H9 (cell line): Measurements from ENCODE around the gene IL12B. TPM values are rescaled to one million over a fixed set of nuclear protein-coding genes. Genes with fewer than 3 reads are reported as not detected.

ENCODE experiments used
- DNase-seq: peaks from one replicate; pipeline ENCODE4 v3.0.0-alpha.2; 2017
- H2AFZ ChIP-seq: one replicate; pipeline ENCODE4 v1.6.1; 2013; ENCODE audit warnings: mild to moderate bottlenecking, low read length, control low read depth, moderate library complexity
- H2AK5ac ChIP-seq: 2 replicates; pipeline ENCODE4 v1.6.1; 2013; ENCODE audit warnings: low read length, control low read depth, mixed read lengths; ENCODE audit not compliant: insufficient read length
- H2BK120ac ChIP-seq: one replicate; pipeline ENCODE4 v1.6.1; 2013; ENCODE audit warnings: low read depth, mild to moderate bottlenecking, low read length, control low read depth, inconsistent platforms; ENCODE audit not compliant: poor library complexity, severe bottlenecking
- H2BK12ac ChIP-seq: 2 replicates; pipeline ENCODE4 v1.6.1; 2013; ENCODE audit warnings: low read length, control low read depth, mixed read lengths, low read depth; ENCODE audit not compliant: insufficient read length
- H2BK15ac ChIP-seq: 2 replicates; pipeline ENCODE4 v1.6.1; 2013; ENCODE audit warnings: low read depth, low read length, control low read depth
- H2BK20ac ChIP-seq: one replicate; pipeline ENCODE4 v1.6.1; 2013; ENCODE audit warnings: low read depth, mild to moderate bottlenecking, low read length, control low read depth, inconsistent platforms; ENCODE audit not compliant: poor library complexity, severe bottlenecking
- H2BK5ac ChIP-seq: 2 replicates; pipeline ENCODE4 v1.6.1; 2013; ENCODE audit warnings: low read length, control low read depth, mixed read lengths; ENCODE audit not compliant: insufficient read length
- H3K14ac ChIP-seq: 2 replicates; pipeline ENCODE4 v1.6.1; 2013; ENCODE audit warnings: low read length, control low read depth; ENCODE audit not compliant: insufficient read depth
- H3K18ac ChIP-seq: 2 replicates; pipeline ENCODE4 v1.6.1; 2013; ENCODE audit warnings: low read depth, mild to moderate bottlenecking, mixed read lengths, low read length, control low read depth; ENCODE audit not compliant: insufficient read length
- H3K23ac ChIP-seq: 2 replicates; pipeline ENCODE4 v1.6.1; 2013; ENCODE audit warnings: low read length, control low read depth, mixed read lengths, low read depth; ENCODE audit not compliant: insufficient read length
- H3K23me2 ChIP-seq: 2 replicates; pipeline ENCODE4 v1.6.1; 2013; ENCODE audit warnings: low read depth, mild to moderate bottlenecking, mixed read lengths, low read length, control low read depth; ENCODE audit not compliant: insufficient read length, poor library complexity, severe bottlenecking
- H3K27ac ChIP-seq: 2 replicates; pipeline ENCODE4 v1.5.1; 2013; ENCODE audit warnings: low read length, control low read depth, mixed read lengths, low read depth; ENCODE audit not compliant: insufficient read length
- H3K27me3 ChIP-seq: 2 replicates; pipeline ENCODE4 v1.6.1; 2013; ENCODE audit warnings: low read length, control low read depth, inconsistent platforms; ENCODE audit not compliant: insufficient read depth
- H3K4ac ChIP-seq: 2 replicates; pipeline ENCODE4 v1.6.1; 2013; ENCODE audit warnings: low read depth, mild to moderate bottlenecking, control low read depth, inconsistent platforms, low read length, moderate library complexity
- H3K4me1 ChIP-seq: 2 replicates; pipeline ENCODE4 v1.6.1; 2013; ENCODE audit warnings: low read length, control low read depth, inconsistent platforms; ENCODE audit not compliant: insufficient read depth
- H3K4me2 ChIP-seq: 2 replicates; pipeline ENCODE4 v1.6.1; 2013; ENCODE audit warnings: low read length, control low read depth, mixed read lengths; ENCODE audit not compliant: insufficient read length, insufficient read depth
- H3K56ac ChIP-seq: 2 replicates; pipeline ENCODE4 v1.6.1; 2013; ENCODE audit warnings: low read depth, mild to moderate bottlenecking, mixed read lengths, low read length, control low read depth; ENCODE audit not compliant: insufficient read length
- H3K79me1 ChIP-seq: 2 replicates; pipeline ENCODE4 v1.6.1; 2013; ENCODE audit warnings: low read depth, mild to moderate bottlenecking, moderate library complexity, low read length, control low read depth, inconsistent platforms; ENCODE audit not compliant: insufficient read depth, poor library complexity, severe bottlenecking
- H3K79me2 ChIP-seq: 2 replicates; pipeline ENCODE4 v1.6.1; 2013; ENCODE audit warnings: low read length, control low read depth, inconsistent platforms; ENCODE audit not compliant: insufficient read depth
- H3K9ac ChIP-seq: 2 replicates; pipeline ENCODE4 v1.6.1; 2013; ENCODE audit warnings: low read length, control low read depth, mixed read lengths; ENCODE audit not compliant: insufficient read length; ENCODE audit errors: extremely low read depth
- H3K9me3 ChIP-seq: one replicate; pipeline ENCODE4 v1.6.1; 2013; ENCODE audit warnings: low read depth, low read length, inconsistent platforms; ENCODE audit not compliant: control insufficient read depth
- H3T11ph ChIP-seq: one replicate; pipeline ENCODE4 v1.6.1; 2013; ENCODE audit warnings: mild to moderate bottlenecking, low read length, control low read depth, inconsistent platforms
- H4K20me1 ChIP-seq: one replicate; pipeline ENCODE4 v1.6.1; 2013; ENCODE audit not compliant: control insufficient read depth, insufficient read length, insufficient read depth
- H4K5ac ChIP-seq: 2 replicates; pipeline ENCODE4 v1.6.1; 2013; ENCODE audit warnings: low read depth, mild to moderate bottlenecking, mixed read lengths, low read length, control low read depth; ENCODE audit not compliant: insufficient read length
- H4K8ac ChIP-seq: replicated peaks from 2 replicates; pipeline ENCODE4 v1.6.1; 2013; ENCODE audit warnings: low read length, control low read depth, mixed read lengths, low read depth; ENCODE audit not compliant: insufficient read length
- H4K91ac ChIP-seq: 2 replicates; pipeline ENCODE4 v1.6.1; 2013; ENCODE audit warnings: low read depth, mild to moderate bottlenecking, moderate library complexity, mixed read lengths, low read length, control low read depth; ENCODE audit not compliant: insufficient read length
- H3K27ac Mint-ChIP-seq, 3 experiments: 2 replicates in 2 of 3; 3 replicates in 1 of 3; pipeline ENCODE4 v1.8.0; 2020 to 2021; ENCODE audit warnings: mixed read lengths in 3 of 3, mild to moderate bottlenecking in 1 of 3, moderate library complexity in 1 of 3
- H3K27me3 Mint-ChIP-seq: 2 replicates; pipeline ENCODE4 v1.8.0; 2021; ENCODE audit warnings: low read depth, mild to moderate bottlenecking, moderate library complexity, mixed read lengths
- H3K36me3 Mint-ChIP-seq, 3 experiments: 2 replicates in 2 of 3; 3 replicates in 1 of 3; pipeline ENCODE4 v1.8.0; 2020 to 2021; ENCODE audit warnings: low read depth in 3 of 3, mixed read lengths in 3 of 3; ENCODE audit not compliant: insufficient read depth in 1 of 3
- H3K4me1 Mint-ChIP-seq, 2 experiments: 2 replicates each; pipeline ENCODE4 v1.8.0; 2020; ENCODE audit warnings: mixed read lengths in 2 of 2
- H3K4me3 Mint-ChIP-seq, 2 experiments: 2 replicates in 1 of 2; 3 replicates in 1 of 2; pipeline ENCODE4 v1.8.0; 2020 to 2021; ENCODE audit warnings: mild to moderate bottlenecking in 2 of 2, mixed read lengths in 2 of 2, moderate library complexity in 1 of 2
- H3K9me3 Mint-ChIP-seq, 2 experiments: 2 replicates in 1 of 2; 3 replicates in 1 of 2; pipeline ENCODE4 v1.8.0; 2020; ENCODE audit warnings: mild to moderate bottlenecking in 2 of 2, mixed read lengths in 2 of 2, moderate library complexity in 1 of 2
- CTCF ChIP-seq: fragments of 200-600 bp; sonication (generic); conservative IDR thresholded peaks from 3 replicates; pipeline ENCODE4 v1.8.0; 2021; ENCODE audit warnings: antibody characterized with exemption, mild to moderate bottlenecking
- total RNA-seq: library from RNA; stranded (reverse); gene quantifications from 2 replicates; pipeline ENCODE4 v1.2.1, GENCODE V29; 2021

The IL12B gene
- total RNA-seq, 1 experiment from 2014 or later = not detected

DNA sequence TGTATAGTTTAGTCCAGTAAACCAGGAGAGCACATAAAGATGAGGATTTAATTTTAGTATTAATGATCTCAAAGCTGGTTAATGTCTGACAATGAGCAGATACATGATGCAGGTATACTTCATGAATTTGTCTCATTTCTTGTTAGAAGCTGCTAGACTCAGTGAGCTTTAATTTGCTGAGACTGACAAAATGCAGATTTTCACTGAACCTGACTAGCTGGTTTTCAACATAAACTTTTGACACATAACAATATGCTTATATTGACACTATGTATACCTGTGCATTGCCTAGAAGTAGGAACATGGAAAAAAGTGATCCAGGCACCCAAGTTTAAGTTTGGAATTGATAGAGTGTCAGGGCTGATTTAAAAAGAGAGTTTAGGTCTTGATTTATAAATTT is 56.4 kb downstream of the IL12B start:
- H3K36me3 Mint-ChIP-seq = peaks cover 6 to 58% (median 47%) of the 10 kb centered on the region in 3 experiments; a peak in 5 of 7 replicates
- no peaks in the 10 kb centered on the region for H3K4me1 Mint-ChIP-seq
- no peak for TF ChIP-seq CTCF

More for the DNA sequence above, 56.4 kb downstream of the IL12B start:
- Histone ChIP-seq H3K79me2 (no peaks in the 10 kb centered on the region), H3K27ac (no peak overlapping the region), H3T11ph (no peak overlapping the region), H2BK5ac (no peak overlapping the region), H3K79me1 (no peaks in the 10 kb centered on the region), H2BK12ac (no peak overlapping the region), H3K56ac (no peak overlapping the region), H3K18ac (no peak overlapping the region), H3K9me3 (no peaks in the 10 kb centered on the region), H2BK15ac (no peak overlapping the region), H3K27me3 (no peaks in the 10 kb centered on the region), H3K4me1 (no peaks in the 10 kb centered on the region), H4K20me1 (no peaks in the 10 kb centered on the region), H3K23ac (no peak overlapping the region), H3K9ac (no peak overlapping the region), H3K4me2 (no peak overlapping the region), H4K8ac (no peak overlapping the region), H3K14ac (no peak overlapping the region), H2AFZ (no peak overlapping the region), H3K4ac (no peak overlapping the region), H2BK20ac (no peak overlapping the region), H4K5ac (no peak overlapping the region), H2BK120ac (no peak overlapping the region), H3K23me2 (no peaks in the 10 kb centered on the region), H4K91ac (no peak overlapping the region), H2AK5ac (no peak overlapping the region)
- Mint-ChIP-seq H3K4me3 (no peak overlapping the region), H3K27me3 (no peaks in the 10 kb centered on the region), H3K9me3 (no peaks in the 10 kb centered on the region), H3K27ac (no peak overlapping the region)
- no peak for DNase-seq
